HCT116 (cell line): Measurements from ENCODE around the gene KANSL1. TPM values are rescaled to one million over a fixed set of nuclear protein-coding genes. Genes with fewer than 3 reads are reported as not detected.

Source experiments
- ATAC-seq: fragments of 200-7000 bp; cut with Tn5 transposase; 2 replicates; pipeline ENCODE4 v1.9.1; 2020; ENCODE audit warnings: mild to moderate bottlenecking, moderate library complexity
- BruUV-seq: library from RNA; stranded (reverse); fragments of 400-500 nt; replicated peaks from 2 replicates; lab custom pipeline; 2021; lab: Mats Ljungman, UMichigan
- CTCF ChIA-PET: fragments of 300-600 bp; sonication (Branson Sonifier 250); formaldehyde crosslinking; loops from one replicate; lab custom pipeline; 2021; ENCODE audit warnings: antibody characterized with exemption; lab: Charles Lee
- POLR2A ChIA-PET: fragments of 300-600, 350-600 bp; sonication (Branson Sonifier 250); formaldehyde crosslinking; loops from one replicate; lab custom pipeline; 2021; ENCODE audit warnings: antibody characterized with exemption; lab: Charles Lee
- RAD21 ChIA-PET, 2 experiments: fragments of 300-600 bp; sonication (Branson Sonifier 250); formaldehyde crosslinking; loops; one replicate each; lab custom pipeline; 2023; ENCODE audit warnings: low total read pairs in 2 of 2; ENCODE audit not compliant: uncharacterized antibody in 2 of 2, unreplicated experiment in 2 of 2, low non-redundant PET in 1 of 2; lab: Charles Lee
- DNase-seq: peaks from one replicate; pipeline ENCODE4 v3.0.0-alpha.2; 2010; ENCODE audit warnings: low read depth, low spot score
- H2AFZ ChIP-seq: fragments of 200-600 bp; shearing (Covaris generic), sonication (generic); 2 replicates; pipeline ENCODE4 v1.6.1; 2017; ENCODE audit warnings: low read depth, mixed run types, mixed read lengths, antibody characterized with exemption, low read length; ENCODE audit not compliant: poor library complexity, severe bottlenecking
- H3K27ac ChIP-seq: 2 replicates; pipeline ENCODE4 v1.5.1; 2012; ENCODE audit warnings: low read depth, low read length
- H3K27me3 ChIP-seq: fragments of 200-600 bp; sonication (generic); 2 replicates; pipeline ENCODE4 v1.6.1; 2016; ENCODE audit warnings: mixed run types, low read length, mixed read lengths; ENCODE audit not compliant: insufficient read depth
- H3K36me3 ChIP-seq, 2 experiments: fragments of 200-500 bp in 1 of 2; fragments of 200-600 bp in 1 of 2; sonication (Bioruptor generic) in 1 of 2; sonication (generic) in 1 of 2; 2 replicates each; pipeline versions ENCODE4 v1.5.1 to v1.6.1; 2014 to 2016; ENCODE audit warnings: low read length in 2 of 2, inconsistent platforms in 1 of 2, mixed read lengths in 1 of 2, mixed run types in 1 of 2; ENCODE audit not compliant: insufficient read depth in 2 of 2, control insufficient read depth in 1 of 2
- H3K4me1 ChIP-seq, 2 experiments: fragments of 200-600 bp in 1 of 2; sonication (generic) in 1 of 2; 2 replicates each; pipeline versions ENCODE4 v1.5.1 to v1.6.1; 2012 to 2017; ENCODE audit warnings: low read length in 2 of 2, inconsistent platforms in 1 of 2, mild to moderate bottlenecking in 1 of 2, mixed read lengths in 1 of 2, mixed run types in 1 of 2, moderate library complexity in 1 of 2; ENCODE audit not compliant: insufficient read depth in 2 of 2, control insufficient read depth in 1 of 2
- H3K4me2 ChIP-seq: fragments of 200-600 bp; sonication (generic); 2 replicates; pipeline ENCODE4 v1.6.1; 2017; ENCODE audit warnings: mixed run types, low read length, mixed read lengths
- H3K4me3 ChIP-seq, 2 experiments: fragments of 200-600 bp in 1 of 2; sonication (generic) in 1 of 2; replicated peaks in 1 of 2; 2 replicates each; pipeline ENCODE4 v1.5.1; 2011 to 2016; ENCODE audit warnings: low read length in 2 of 2, control low read depth in 1 of 2, low read depth in 1 of 2, mild to moderate bottlenecking in 1 of 2, mixed read lengths in 1 of 2, mixed run types in 1 of 2
- H3K79me2 ChIP-seq: fragments of 200-600 bp; sonication (generic); 2 replicates; pipeline ENCODE4 v1.6.1; 2017; ENCODE audit warnings: mild to moderate bottlenecking, mixed run types, low read length, moderate library complexity, mixed read lengths; ENCODE audit not compliant: insufficient read depth
- H3K9ac ChIP-seq: fragments of 200-600 bp; sonication (generic); 2 replicates; pipeline ENCODE4 v1.6.1; 2016; ENCODE audit warnings: low read length, mixed read lengths
- H3K9me2 ChIP-seq: fragments of 200-600 bp; sonication (generic), shearing (Covaris generic); 2 replicates; pipeline ENCODE4 v1.6.1; 2017; ENCODE audit warnings: mixed run types, mild to moderate bottlenecking, moderate library complexity; ENCODE audit not compliant: insufficient read depth
- H3K9me3 ChIP-seq, 2 experiments: fragments of 200-500 bp in 1 of 2; fragments of 200-600 bp in 1 of 2; sonication (Bioruptor generic) in 1 of 2; sonication (generic) in 1 of 2; 2 replicates each; pipeline ENCODE4 v1.6.1; 2014 to 2017; ENCODE audit warnings: low read length in 2 of 2, mixed read lengths in 2 of 2, inconsistent platforms in 1 of 2, low read depth in 1 of 2, mild to moderate bottlenecking in 1 of 2, mixed run types in 1 of 2, moderate library complexity in 1 of 2; ENCODE audit not compliant: control insufficient read depth in 1 of 2, insufficient read depth in 1 of 2
- H4K20me1 ChIP-seq: fragments of 200-600 bp; sonication (generic), shearing (Covaris generic); 2 replicates; pipeline ENCODE4 v1.6.1; 2017; ENCODE audit warnings: mixed run types, mild to moderate bottlenecking, moderate library complexity; ENCODE audit not compliant: insufficient read depth
- ATF3 ChIP-seq: IDR thresholded peaks from 2 replicates; pipeline ENCODE4 v1.6.1; 2012
- CBX3 ChIP-seq: IDR thresholded peaks from 2 replicates; pipeline ENCODE4 v1.6.1; 2012; ENCODE audit warnings: low read depth
- CEBPB ChIP-seq: IDR thresholded peaks from 2 replicates; pipeline ENCODE4 v1.6.1; 2012; ENCODE audit warnings: low read depth
- EGR1 ChIP-seq: IDR thresholded peaks from 2 replicates; pipeline ENCODE4 v1.6.1; 2012; ENCODE audit warnings: low read depth
- ELF1 ChIP-seq: IDR thresholded peaks from 2 replicates; pipeline ENCODE4 v1.6.1; 2012; ENCODE audit warnings: low read depth, borderline replicate concordance
- EZH2 ChIP-seq: fragments of 200-600 bp; sonication (generic); IDR thresholded peaks from 2 replicates; pipeline ENCODE4 v1.6.1; 2017; ENCODE audit warnings: antibody characterized with exemption, mixed run types
- EZH2phosphoT487 ChIP-seq: fragments of 200-600 bp; IDR thresholded peaks from 2 replicates; pipeline ENCODE4 v1.6.1; 2018; ENCODE audit warnings: antibody characterized with exemption, borderline replicate concordance
- FOSL1 ChIP-seq: IDR thresholded peaks from 2 replicates; pipeline ENCODE4 v1.6.1; 2012; ENCODE audit warnings: low read depth
- JUND ChIP-seq: IDR thresholded peaks from 2 replicates; pipeline ENCODE4 v1.6.1; 2012
- POLR2A ChIP-seq: IDR thresholded peaks from 2 replicates; pipeline ENCODE4 v1.7.0; 2011; ENCODE audit warnings: borderline replicate concordance; ENCODE audit not compliant: insufficient read depth, insufficient read length; ENCODE audit errors: extremely low read depth
- POLR2AphosphoS5 ChIP-seq: IDR thresholded peaks from 2 replicates; pipeline ENCODE4 v1.6.1; 2011; ENCODE audit warnings: mild to moderate bottlenecking, low read depth, low read length, moderate library complexity
- RAD21 ChIP-seq: IDR thresholded peaks from 2 replicates; pipeline ENCODE4 v1.6.1; 2012; ENCODE audit warnings: low read depth, mild to moderate bottlenecking
- SIN3A ChIP-seq: IDR thresholded peaks from 2 replicates; pipeline ENCODE4 v1.6.1; 2012; ENCODE audit warnings: low read depth
- SRF ChIP-seq: IDR thresholded peaks from 2 replicates; pipeline ENCODE4 v1.6.1; 2012; ENCODE audit warnings: low read depth
- TCF7L2 ChIP-seq: IDR thresholded peaks from 2 replicates; pipeline ENCODE4 v1.7.0; 2011; ENCODE audit warnings: borderline replicate concordance, inconsistent platforms; ENCODE audit not compliant: insufficient read depth, insufficient read length; ENCODE audit errors: extremely low read depth
- YY1 ChIP-seq: IDR thresholded peaks from 2 replicates; pipeline ENCODE4 v1.6.1; 2011; ENCODE audit warnings: low read length, low read depth, moderate library complexity, mild to moderate bottlenecking; ENCODE audit not compliant: insufficient replicate concordance; ENCODE audit errors: extremely low read depth
- ZFX ChIP-seq: fragments of 450-650 bp; IDR thresholded peaks from 2 replicates; pipeline ENCODE4 v1.6.1; 2017
- ZNF274 ChIP-seq: fragments of 200-500 bp; sonication (Bioruptor generic); IDR thresholded peaks from 2 replicates; pipeline ENCODE4 v1.6.1; 2014; ENCODE audit warnings: mild to moderate bottlenecking, low read depth, low read length, inconsistent platforms
- intact Hi-C: fragments of 100-400 bp; cut with micrococcal nuclease; formaldehyde crosslinking; loops from 2 replicates; pipeline ENCODE4 v1.10.0; 2022
- total RNA-seq: library from RNA; stranded (reverse); gene quantifications from one replicate; pipeline ENCODE4 v1.2.1, GENCODE V29; 2021; ENCODE audit not compliant: unreplicated experiment
- TF ChIP-seq, protein P1 (sequence below): IDR thresholded peaks from 2 replicates; pipeline ENCODE4 v1.6.1; 2011; ENCODE audit warnings: mild to moderate bottlenecking, low read length, moderate library complexity; ENCODE audit not compliant: insufficient replicate concordance; ENCODE audit errors: extremely low read depth
- TF ChIP-seq, protein P2 (sequence below): IDR thresholded peaks from 2 replicates; pipeline ENCODE4 v1.6.1; 2012

The KANSL1 gene
- total RNA-seq, 1 experiment from 2014 or later, result 77.5 TPM

- POLR2A ChIA-PET, result no interaction called here
- H3K36me3 ChIP-seq, result peaks cover 15 to 20% of the 10 kb centered on the region in 2 experiments
- H3K9me2 ChIP-seq, result no peaks in the 10 kb centered on the region
- intact Hi-C loops, result no loop called here
- CTCF ChIA-PET, result interaction anchor here (2.5 kb wide), 1 partner anchor 9 kb away, joined by 14 read pairs; no protein-coding TSS in a partner anchor
- H3K27me3 ChIP-seq, result no peaks in the 10 kb centered on the region
- RAD21 ChIA-PET, result no interaction called here
- DNase-seq (no peak), ATAC-seq (no peak)
- H3K79me2 ChIP-seq, result peaks cover 45% of the 10 kb centered on the region
- TF ChIP-seq ATF3 (no peak), POLR2AphosphoS5 (no peak), JUND (no peak), ZFX (no peak), RAD21 (no peak), EZH2 (no peak), POLR2A (no peak), SRF (no peak), EGR1 (no peak), CEBPB (no peak), ZNF274 (no peak), ELF1 (no peak), YY1 (no peak), CBX3 (no peak), EZH2phosphoT487 (no peak), FOSL1 (no peak), TCF7L2 (no peak), SIN3A (no peak)
- TF ChIP-seq, protein P1, sequence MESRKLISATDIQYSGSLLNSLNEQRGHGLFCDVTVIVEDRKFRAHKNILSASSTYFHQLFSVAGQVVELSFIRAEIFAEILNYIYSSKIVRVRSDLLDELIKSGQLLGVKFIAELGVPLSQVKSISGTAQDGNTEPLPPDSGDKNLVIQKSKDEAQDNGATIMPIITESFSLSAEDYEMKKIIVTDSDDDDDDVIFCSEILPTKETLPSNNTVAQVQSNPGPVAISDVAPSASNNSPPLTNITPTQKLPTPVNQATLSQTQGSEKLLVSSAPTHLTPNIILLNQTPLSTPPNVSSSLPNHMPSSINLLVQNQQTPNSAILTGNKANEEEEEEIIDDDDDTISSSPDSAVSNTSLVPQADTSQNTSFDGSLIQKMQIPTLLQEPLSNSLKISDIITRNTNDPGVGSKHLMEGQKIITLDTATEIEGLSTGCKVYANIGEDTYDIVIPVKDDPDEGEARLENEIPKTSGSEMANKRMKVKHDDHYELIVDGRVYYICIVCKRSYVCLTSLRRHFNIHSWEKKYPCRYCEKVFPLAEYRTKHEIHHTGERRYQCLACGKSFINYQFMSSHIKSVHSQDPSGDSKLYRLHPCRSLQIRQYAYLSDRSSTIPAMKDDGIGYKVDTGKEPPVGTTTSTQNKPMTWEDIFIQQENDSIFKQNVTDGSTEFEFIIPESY, result no peak
- TF ChIP-seq, protein P2, sequence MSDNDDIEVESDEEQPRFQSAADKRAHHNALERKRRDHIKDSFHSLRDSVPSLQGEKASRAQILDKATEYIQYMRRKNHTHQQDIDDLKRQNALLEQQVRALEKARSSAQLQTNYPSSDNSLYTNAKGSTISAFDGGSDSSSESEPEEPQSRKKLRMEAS, result no peak
- H3K27ac ChIP-seq, result no peak overlapping the region
- H4K20me1 ChIP-seq, result peaks cover 16% of the 10 kb centered on the region; the same call in 1 of the 2 replicates
- H3K9me3 ChIP-seq, result no peaks in the 10 kb centered on the region
- no peak overlapping the region for H3K4me2 ChIP-seq
- peaks cover 14 to 33% of the 10 kb centered on the region in 2 experiments for H3K4me1 ChIP-seq
- BruUV-seq, result no TSS peak
- no peak overlapping the region for H2AFZ ChIP-seq
- no peak overlapping the region for H3K9ac ChIP-seq
- no peak overlapping the region for H3K4me3 ChIP-seq
Measured at GRCh38 chr17:46053911-46054534, 139.2 kb downstream of the KANSL1 start.
